ENCODE measurements around the gene TPPP3.

GRCh38 chr16:67345401-67345800 is 47.9 kb downstream of the TPPP3 start:
- no peak for TF ChIP-seq FOXM1 (IDR thresholded peaks at IDR 0.05; ENCODE audit: borderline replicate concordance)
- TF ChIP-seq SUZ12 (IDR thresholded peaks at IDR 0.05) = no peak
- no peak for TF ChIP-seq SP1 (IDR thresholded peaks at IDR 0.05)
- no peak for TF ChIP-seq NFRKB (IDR thresholded peaks at IDR 0.05)
- TF ChIP-seq TARDBP (IDR thresholded peaks at IDR 0.05) = no peak
- no peak for TF ChIP-seq PKNOX1 (IDR thresholded peaks at IDR 0.05)
- no peak for TF ChIP-seq BHLHE40 (IDR thresholded peaks at IDR 0.05; ENCODE audit: borderline replicate concordance)
- TF ChIP-seq FOXA1 (IDR thresholded peaks at IDR 0.05) = no peak
- TF ChIP-seq FOXK2 (IDR thresholded peaks at IDR 0.05) = no peak
- TF ChIP-seq L3MBTL2 (conservative IDR thresholded peaks at IDR 0.05) = no peak
- TF ChIP-seq LEF1 (IDR thresholded peaks at IDR 0.05; ENCODE audit: borderline replicate concordance) = no peak
- TF ChIP-seq ZNF384 (IDR thresholded peaks at IDR 0.05) = no peak
- TF ChIP-seq ARNT (IDR thresholded peaks at IDR 0.05) = no peak

All from HEK293T (cell line).